Measurements from ENCODE around the gene ST6GAL1.

DNA sequence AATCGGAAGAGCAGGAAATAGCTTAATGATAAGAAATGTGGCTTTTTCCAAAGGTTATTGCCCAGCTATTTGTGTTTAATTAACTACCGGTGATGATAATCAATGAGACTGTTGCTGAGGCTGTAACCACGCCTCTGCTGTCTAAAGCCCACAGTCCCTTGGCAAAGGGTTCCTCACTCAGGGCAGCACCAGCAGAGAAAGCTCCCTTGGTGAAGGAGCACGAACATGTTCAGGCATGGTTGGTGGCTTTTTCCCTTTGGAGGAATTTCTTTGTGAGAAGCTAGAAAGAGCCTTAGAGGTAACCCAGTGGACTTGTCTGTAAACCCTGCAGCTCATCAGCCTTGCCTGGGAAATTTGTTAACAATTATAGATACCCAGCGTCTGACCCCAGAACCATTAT lies 7.5 kb upstream of the ST6GAL1 start:
- TF ChIP-seq, protein P1, sequence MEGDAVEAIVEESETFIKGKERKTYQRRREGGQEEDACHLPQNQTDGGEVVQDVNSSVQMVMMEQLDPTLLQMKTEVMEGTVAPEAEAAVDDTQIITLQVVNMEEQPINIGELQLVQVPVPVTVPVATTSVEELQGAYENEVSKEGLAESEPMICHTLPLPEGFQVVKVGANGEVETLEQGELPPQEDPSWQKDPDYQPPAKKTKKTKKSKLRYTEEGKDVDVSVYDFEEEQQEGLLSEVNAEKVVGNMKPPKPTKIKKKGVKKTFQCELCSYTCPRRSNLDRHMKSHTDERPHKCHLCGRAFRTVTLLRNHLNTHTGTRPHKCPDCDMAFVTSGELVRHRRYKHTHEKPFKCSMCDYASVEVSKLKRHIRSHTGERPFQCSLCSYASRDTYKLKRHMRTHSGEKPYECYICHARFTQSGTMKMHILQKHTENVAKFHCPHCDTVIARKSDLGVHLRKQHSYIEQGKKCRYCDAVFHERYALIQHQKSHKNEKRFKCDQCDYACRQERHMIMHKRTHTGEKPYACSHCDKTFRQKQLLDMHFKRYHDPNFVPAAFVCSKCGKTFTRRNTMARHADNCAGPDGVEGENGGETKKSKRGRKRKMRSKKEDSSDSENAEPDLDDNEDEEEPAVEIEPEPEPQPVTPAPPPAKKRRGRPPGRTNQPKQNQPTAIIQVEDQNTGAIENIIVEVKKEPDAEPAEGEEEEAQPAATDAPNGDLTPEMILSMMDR (IDR thresholded peaks at IDR 0.05): no peak
- no peak for TF ChIP-seq POLR2A (IDR thresholded peaks at IDR 0.05)
